Activated gamma-delta T cell (primary cell): ENCODE data around the gene FITM2.

Experiments used
- DNase-seq: peaks from one replicate; lab custom pipeline; 2025; lab: John Stamatoyannopoulos, UW

Gene FITM2

DNA sequence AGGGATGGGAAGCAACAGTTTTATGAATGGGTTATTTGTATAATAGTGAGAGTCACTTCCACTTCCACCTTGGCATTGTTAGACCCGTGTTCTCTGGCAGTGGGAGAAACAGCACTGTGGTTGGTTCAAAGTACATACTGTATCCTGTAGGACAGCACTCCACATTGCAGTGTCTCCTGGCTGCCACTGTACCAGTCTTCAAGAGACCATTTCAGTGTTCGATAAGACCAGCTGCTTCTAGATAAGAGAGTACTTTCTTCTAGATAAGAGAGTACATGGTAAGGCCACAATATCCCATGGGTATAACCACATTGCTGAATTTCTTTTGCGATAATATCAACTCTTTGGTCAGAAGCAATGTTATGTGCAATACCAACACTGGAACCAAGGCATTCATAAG is 28.8 kb downstream of the FITM2 start:
- DNase-seq = no peak

DNA sequence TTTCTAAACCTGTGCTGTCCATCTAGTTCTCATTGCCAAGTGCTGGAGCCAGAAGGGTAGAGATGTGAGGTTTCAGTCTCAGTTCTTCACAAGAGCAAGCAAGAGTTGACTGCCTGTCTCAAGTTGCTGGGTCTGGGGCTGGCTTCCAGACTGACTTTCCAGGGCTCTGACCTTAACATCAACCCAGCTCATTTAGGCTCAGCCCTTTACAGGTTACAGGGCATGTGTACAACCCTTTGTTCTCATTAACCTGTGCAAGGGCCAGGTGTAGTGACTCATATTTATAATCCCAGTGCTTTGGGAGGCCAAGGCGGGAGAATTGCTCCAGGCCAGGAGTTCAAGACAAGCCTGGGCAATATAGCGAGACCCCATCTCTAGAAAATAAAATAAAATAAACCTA is 30.6 kb downstream of the FITM2 start:
- DNase-seq = no peak

DNA sequence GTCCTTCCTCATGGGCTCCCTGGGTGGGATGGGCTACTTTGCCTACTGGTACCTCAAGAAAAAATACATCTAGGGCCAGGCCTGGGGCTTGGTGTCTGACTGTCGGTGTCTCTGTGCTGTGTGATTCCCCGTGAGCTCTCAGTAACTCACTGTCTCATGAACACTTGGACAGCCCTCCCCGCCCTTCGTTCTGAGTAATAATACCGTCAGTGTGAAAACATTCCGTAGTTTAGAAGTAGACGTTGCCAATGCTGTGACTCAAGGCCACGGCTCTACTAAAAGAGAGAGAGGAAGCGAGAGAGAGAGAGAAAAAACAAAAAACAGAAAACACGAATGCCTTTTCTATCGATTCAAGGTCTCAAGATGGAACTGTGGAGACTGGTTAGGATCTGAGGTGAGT is 31.8 kb downstream of the FITM2 start:
- no peak for DNase-seq

DNA sequence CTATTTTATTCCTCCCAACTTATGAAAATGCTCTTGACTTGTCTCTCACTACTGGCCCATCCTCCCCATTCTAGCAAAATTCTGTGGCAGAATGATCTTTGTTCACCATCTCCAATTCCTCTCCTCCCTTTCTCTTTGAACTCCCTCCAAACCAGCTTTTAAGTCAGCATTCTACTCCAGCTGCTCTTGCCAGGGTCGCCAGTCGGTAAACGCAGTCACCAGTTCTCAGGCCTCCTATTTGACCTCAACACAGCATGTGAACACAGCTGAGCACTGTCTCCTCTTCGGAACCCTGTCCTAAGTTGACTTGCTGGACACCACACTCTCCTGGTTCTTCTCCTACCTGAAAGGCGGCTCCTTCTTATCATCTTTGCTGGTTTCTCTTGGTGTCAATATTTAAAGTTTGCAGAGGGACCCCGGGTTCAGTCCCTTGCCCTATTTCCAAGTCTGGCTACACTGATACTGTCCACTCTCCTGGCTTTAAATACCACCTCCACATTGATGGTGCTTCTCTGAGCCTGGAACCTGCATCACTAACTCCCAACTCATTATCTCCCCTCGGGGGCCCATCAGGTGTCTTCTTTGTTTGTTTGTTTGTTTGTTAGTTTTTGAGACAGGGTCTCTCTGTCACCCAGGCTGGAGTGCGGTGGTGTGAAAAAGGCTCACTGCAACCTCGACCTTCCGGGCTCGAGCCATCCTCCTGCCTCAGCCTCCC is 36.5 kb downstream of the FITM2 start:
- DNase-seq = no peak

DNA sequence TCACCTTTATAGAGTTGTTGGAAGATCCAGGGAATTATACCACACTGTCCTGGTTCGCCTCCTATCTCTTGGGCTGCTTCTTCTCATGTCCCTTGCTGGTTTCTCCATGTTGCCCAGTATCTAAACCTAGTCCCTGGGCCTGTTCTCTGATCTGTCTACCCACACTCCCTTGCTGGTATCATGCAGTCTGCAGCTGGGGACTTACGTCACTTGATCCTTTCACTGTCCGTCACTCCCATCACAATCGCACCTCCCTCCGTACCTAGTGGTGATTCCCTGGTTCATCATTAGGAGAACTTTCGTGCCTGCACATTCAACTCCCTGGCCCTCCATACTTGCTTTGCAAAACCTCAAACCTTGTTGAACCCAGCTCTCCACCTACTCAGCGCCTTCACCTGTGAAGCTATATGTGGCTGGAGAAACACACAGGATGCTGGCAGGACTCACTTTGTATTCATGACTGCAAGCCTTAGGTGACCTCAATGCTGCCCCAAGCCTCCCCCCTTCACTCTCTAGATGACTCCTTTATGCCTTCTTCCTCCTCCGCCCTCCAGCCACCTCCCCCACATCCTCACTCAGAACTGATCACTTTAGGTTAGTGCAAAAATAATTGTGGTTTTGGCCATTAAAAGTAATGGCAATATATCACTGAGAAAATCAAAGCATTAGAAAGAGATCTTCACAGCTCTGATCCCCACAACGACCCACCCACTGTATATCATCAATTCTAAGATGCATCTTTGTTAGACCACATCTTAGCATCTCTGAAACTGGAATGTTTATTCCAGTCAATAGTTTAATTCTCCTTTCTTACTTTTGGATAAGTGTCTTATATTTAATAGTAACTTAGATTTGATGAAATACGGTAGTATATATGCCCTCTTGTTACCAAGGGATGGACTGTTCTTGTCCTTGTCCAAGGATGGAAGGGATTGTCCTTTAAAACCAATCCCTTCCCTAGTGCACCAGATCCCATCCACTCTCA is 37.5 kb downstream of the FITM2 start:
- no peak for DNase-seq

DNA sequence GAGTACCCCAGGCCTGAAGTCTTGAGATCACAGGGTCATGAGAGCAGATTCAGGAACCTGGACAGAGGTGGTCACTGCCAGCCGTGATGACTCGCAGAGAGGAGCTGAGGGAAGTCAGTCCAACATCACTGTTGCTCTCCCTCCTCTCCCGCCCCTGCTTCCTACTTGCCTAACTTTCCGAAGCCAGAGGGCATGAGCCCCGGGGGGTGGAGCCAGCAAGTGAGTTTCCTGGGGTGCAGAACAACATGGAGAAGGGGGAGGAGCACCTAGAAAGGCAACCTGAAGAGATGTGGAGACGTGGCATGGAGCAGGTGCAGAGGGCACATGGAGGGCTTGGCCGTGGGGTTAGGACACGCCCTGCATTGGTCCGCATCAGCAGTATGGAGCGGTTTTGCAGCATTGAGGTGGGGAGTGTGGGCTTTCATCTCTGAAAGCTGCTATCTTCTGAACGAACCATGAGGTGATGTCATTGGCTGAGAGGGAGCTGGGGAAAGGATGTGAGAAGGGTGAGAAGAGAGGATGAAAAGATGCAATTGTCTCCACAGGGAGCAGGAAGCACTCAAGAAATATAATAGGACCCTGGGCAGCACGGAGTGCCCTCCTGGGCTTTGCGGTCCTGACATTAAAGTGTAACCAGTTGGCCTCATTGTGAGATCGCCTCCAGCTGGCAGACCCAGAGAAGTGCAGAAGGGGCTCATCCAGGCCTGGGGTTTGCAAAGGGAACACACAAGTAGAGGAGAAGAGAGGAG is 38.9 kb downstream of the FITM2 start:
- DNase-seq = no peak

DNA sequence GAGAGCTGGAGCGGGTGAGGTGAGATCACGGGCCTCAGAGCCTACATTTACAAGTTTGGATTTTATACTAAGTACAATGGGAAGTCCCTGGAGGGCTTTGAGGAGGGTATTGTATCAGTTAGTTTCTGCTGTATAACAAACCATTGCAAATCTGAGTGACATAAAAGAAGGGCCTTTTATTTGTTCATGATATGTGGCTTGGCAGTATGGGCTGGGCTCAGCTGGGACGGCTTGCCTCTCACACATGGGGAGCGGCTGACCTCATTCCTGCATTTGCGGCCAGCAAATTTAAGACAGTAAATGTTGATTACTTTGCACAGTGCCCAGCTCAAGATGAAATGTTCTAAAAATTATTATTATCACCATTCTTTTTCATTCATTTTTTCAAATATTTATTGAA is 42.2 kb downstream of the FITM2 start:
- no peak for DNase-seq

DNA sequence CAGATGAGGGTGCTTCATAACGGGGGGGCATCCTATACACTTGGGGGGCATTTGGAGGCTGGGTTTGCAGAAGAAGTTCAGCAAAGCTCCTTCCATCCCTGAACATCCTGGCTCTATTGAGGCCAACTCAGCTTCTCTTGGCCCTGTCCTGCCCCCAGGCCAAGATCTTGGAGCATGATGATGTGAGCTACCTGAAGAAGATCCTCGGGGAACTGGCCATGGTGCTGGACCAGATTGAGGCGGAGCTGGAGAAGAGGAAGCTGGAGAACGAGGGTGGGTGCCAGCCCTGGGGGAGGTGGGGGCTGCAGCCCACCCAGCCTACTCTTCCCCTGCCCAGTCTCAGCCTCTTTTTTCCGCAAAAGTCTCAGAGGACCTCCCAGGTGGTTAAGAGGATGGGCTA is 46.7 kb downstream of the FITM2 start:
- no peak for DNase-seq

DNA sequence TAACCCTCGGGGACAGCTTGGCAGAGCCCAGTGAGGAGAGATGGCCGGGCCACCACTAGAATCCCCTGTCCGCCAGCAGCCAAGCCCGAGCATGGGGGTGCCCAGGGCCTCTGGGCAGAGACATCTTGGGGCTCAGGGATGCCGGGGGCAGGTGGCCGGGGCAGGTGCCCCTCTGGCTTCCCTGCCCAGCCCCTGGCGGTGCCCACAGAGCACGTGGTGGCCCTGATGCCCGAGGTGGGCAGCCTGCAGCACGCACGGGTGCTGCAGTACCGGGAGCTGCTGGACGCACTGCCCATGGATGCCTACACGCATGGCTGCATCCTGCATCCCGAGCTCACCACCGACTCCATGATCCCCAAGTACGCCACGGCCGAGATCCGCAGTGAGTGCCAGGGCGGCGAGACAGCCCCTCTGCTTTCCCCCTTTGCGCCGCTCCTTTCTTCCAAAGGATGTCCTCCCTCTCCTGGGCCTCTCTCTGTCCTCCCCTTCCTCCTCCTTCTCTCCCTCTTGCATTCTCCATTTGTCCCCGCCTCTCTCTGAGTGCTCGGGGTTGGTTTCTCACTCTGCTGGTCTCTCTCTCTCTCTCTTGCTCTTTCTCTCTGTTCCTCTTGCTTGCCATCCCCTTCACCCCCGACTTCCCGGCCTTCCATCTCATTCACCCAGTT is 52.6 kb downstream of the FITM2 start:
- no peak for DNase-seq

DNA sequence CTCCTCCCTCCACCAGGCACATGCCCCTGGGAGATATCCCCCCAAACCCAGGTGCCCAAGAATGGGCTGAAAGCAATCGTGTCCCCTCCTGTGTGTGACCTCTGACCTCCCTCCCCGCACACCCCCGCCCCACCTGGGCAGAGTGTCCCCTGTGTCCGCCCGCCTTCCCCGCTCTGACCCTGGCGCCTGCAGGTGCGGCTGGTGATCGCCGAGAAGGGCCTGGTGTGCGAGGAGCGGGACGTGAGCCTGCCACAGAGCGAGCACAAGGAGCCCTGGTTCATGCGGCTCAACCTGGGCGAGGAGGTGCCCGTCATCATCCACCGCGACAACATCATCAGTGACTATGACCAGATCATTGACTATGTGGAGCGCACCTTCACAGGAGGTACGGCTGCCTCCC is 54.0 kb downstream of the FITM2 start:
- no peak for DNase-seq

DNA sequence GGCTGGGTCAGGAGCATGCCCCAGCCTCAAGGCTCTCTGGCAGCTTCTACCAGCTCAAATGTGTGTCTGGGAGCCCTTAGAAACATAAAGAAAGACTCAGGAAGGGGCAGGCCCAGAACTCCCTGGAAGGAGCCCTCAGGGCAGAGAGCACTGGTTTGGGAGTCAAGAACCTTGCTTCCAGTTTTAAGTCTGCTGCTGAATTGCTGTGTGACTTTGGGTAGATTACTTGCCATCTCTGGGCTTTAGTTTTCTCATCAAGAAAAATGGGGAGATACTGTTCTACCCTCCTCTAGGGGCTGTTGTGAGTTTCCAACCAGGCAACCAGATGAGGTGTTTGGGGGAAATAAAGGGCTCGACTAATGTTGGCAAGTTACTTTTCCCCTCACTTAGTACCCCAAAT is 55.1 kb downstream of the FITM2 start:
- no peak for DNase-seq

DNA sequence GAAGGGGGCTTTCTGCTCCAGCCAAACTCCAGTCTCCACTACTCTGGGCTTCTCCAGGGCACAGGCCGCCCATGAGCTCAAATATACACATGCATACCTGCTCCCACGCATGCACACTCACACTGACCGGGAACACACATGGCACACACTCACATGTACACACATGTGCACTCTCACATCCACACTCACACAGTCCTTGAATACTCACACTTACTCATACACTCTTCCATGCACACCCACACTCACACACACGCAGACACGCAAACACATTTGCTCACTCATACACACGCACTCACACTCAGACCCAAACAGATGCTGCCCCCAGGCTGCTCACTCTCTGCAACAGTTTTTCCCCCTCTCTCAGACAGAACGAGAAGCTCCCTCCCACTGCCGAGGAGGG is 56.9 kb downstream of the FITM2 start:
- no peak for DNase-seq

DNA sequence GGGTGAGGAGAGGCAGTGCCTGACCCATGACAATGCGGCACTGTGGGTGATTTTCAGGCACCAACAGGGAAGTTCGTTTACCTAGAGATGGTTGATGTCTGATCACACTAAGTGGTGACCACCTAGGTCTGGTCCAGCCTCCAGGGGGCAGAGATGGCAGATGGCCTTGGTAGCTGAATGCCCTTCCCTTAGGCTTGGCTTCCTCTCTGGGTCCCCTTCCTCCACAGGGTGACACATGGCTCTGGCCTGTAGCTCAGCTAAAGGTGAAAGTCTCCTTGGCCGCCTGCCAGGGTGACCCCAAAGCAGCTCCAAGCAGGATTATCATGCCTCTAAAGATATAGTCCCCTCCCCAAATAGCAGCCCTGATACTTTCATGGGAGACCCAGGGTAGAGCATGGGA is 57.5 kb downstream of the FITM2 start:
- no peak for DNase-seq
